Cardiac muscle cell (in vitro differentiated cells and primary cell): ENCODE results near the gene SBSN. TPM values are rescaled to one million over a fixed set of nuclear protein-coding genes. Genes with fewer than 3 reads are reported as not detected.

ENCODE experiments used
- DNase-seq, 2 donors: peaks; one replicate each; pipeline versions ENCODE4 v3.0.0 to v3.0.0-alpha.2; 2010 to 2017; ENCODE audit warnings: low read depth in 1 of 2, low spot score in 1 of 2
- H3K27ac ChIP-seq: fragments of 200-600 bp; sonication (generic); 2 replicates; pipeline ENCODE4 v1.5.1; 2016
- H3K27me3 ChIP-seq: fragments of 200-600 bp; sonication (generic); 2 replicates; pipeline ENCODE4 v1.6.0; 2016; ENCODE audit warnings: control low read depth
- H3K36me3 ChIP-seq: fragments of 200-600 bp; sonication (generic); 2 replicates; pipeline ENCODE4 v1.5.1; 2016; ENCODE audit warnings: control low read depth
- H3K4me1 ChIP-seq: fragments of 200-600 bp; sonication (generic); 2 replicates; pipeline ENCODE4 v1.8.1; 2017; ENCODE audit warnings: low read depth, mild to moderate bottlenecking, mixed run types
- H3K4me3 ChIP-seq: fragments of 200-600 bp; sonication (generic); 2 replicates; pipeline ENCODE4 v1.5.1; 2016; ENCODE audit warnings: mild to moderate bottlenecking
- H3K9me3 ChIP-seq: fragments of 200-600 bp; sonication (generic); 2 replicates; pipeline ENCODE4 v1.5.1; 2017; ENCODE audit warnings: low read depth, mild to moderate bottlenecking, control low read depth
- polyA plus RNA-seq: library from polyadenylated mRNA; unstranded; fragments of >200 nt; fragmentation: Nextera tagmentation; extraction: Ambion mirVana; gene quantifications from 2 replicates; pipeline ENCODE4 v1.2.1, GENCODE V29; 2016
- total RNA-seq: library from RNA; depleted of rRNA; stranded (reverse); fragments of >200 nt; gene quantifications from 2 replicates; pipeline ENCODE4 v1.2.3, GENCODE V29; 2016
- TF ChIP-seq, protein P1 (sequence below): IDR thresholded peaks from 2 replicates; pipeline ENCODE4 v1.5.1; 2012; ENCODE audit warnings: low read depth, mild to moderate bottlenecking, low read length

Gene SBSN
- total and polyA plus RNA-seq, 2 experiments from 2014 or later: 0.15 TPM; not detected in 1

DNA sequence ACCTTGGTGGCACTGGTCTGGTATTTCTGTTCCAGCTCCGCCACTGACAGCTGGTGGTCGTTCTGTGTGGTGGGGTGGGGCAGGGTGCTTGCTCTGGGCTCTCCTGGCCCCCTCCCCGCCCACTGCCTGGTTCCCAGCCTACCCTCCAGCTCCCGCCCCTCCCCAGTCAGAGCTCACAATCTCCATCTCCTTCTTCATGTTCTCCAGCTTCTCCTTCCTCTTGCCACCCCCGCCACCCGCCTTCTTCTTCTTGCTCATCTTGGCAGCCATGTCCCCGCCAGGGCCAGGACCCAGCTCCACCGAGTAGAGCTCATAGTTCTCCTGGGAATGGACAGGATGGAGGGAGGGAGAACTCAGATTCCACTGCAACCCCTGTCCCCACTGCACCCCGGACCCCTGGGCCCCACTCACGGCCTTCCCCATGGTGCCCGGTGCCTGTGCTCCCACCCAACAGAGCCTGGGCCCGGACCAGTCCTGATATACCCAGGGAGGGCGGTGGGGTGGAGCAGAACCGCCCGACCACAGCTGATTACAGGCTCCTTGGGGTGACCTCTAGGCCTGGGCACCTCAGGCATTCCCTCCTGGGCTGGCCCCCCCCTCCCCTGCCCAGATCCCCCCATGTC is 35.2 kb upstream of the SBSN start, which contains the start of gene ATP4A:
ATP4A (minus strand) TSS at position 452 of the 623 bp plus-strand sequence; CDS start at position 423, 29 bp downstream.
- Histone ChIP-seq H3K27me3 (peaks cover 39% of the 10 kb centered on the region), H3K27ac (no peak within 1 kb of the TSS), H3K4me3 (no peak within 1 kb of the TSS), H3K4me1 (no peaks in the 10 kb centered on the region), H3K36me3 (no peaks in the 10 kb centered on the region), H3K9me3 (no peaks in the 10 kb centered on the region)
- DNase-seq: no peak
- TF ChIP-seq, protein P1, sequence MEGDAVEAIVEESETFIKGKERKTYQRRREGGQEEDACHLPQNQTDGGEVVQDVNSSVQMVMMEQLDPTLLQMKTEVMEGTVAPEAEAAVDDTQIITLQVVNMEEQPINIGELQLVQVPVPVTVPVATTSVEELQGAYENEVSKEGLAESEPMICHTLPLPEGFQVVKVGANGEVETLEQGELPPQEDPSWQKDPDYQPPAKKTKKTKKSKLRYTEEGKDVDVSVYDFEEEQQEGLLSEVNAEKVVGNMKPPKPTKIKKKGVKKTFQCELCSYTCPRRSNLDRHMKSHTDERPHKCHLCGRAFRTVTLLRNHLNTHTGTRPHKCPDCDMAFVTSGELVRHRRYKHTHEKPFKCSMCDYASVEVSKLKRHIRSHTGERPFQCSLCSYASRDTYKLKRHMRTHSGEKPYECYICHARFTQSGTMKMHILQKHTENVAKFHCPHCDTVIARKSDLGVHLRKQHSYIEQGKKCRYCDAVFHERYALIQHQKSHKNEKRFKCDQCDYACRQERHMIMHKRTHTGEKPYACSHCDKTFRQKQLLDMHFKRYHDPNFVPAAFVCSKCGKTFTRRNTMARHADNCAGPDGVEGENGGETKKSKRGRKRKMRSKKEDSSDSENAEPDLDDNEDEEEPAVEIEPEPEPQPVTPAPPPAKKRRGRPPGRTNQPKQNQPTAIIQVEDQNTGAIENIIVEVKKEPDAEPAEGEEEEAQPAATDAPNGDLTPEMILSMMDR: no peak

DNA sequence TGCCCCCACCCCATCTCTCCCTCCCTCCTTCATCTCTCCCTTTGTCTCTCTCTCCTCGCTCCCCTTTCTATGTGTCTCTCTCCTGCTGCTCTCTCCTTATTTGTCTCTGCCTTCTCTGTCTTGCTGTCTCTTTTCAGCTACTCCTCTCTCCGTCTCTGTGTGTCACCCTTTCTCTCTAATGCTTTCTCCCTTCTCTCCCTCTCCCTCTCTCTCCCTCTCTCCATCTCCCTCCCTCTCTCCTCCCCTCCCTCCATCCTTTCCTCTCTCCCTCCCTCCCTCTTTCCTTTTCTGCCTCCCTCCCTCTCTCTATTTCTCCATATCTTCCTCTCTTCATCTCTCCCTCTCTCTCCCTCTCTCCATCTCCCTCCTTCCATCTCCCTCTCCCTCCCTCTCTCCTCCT is 34.7 kb upstream of the SBSN start:
- Histone ChIP-seq H3K4me1 (no peaks in the 10 kb centered on the region), H3K4me3 (no peak overlapping the region), H3K27ac (no peak overlapping the region), H3K36me3 (no peaks in the 10 kb centered on the region), H3K9me3 (no peaks in the 10 kb centered on the region), H3K27me3 (peaks cover 42% of the 10 kb centered on the region)
- DNase-seq: no peak
- TF ChIP-seq, protein P1: no peak

DNA sequence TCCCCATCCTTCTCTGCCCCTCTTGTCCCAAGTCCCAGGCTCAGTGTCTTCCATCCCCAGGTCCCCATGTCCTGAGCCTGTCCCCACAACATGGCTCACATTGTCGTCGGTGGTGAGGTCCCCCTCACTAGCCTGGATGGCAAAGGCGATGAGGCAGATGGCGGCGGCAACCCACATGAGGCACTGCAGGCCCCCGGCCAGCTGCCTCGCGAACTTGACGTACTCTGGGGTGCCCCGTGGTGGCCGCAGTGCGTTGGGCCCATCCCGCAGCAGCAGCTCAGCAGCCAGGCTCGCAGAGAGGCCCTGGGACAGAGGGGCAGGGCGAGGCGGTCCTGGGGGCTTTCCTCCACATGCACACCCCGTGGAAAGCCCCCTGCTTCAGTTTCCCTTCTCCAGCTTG is 34.2 kb upstream of the SBSN start:
- Histone ChIP-seq H3K36me3 (no peaks in the 10 kb centered on the region), H3K27me3 (peaks cover 42% of the 10 kb centered on the region), H3K27ac (no peak overlapping the region), H3K4me1 (no peaks in the 10 kb centered on the region), H3K4me3 (no peak overlapping the region), H3K9me3 (no peaks in the 10 kb centered on the region)
- no peak for DNase-seq
- TF ChIP-seq, protein P1: no peak

DNA sequence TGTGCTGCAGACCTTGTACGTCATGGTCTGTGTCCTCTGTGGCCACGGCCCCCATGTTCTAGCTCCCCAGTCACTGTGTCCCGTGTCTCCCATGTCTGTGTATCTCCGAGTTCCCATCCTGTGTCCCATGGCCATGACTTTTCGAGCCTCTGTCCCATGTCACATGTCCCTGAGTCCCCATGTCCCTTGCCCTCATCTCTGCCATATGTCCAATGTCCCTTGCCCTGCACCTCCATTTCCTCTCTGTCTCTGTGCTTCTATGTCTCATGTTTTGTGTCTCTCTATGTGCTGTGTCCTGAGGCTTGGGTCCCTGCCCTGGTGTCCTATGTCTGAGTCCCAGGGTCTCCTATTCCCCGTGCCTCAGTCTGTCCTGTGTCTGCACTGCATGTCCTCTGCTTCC is 33.3 kb upstream of the SBSN start:
- TF ChIP-seq, protein P1: no peak
- Histone ChIP-seq H3K9me3 (no peaks in the 10 kb centered on the region), H3K4me1 (no peaks in the 10 kb centered on the region), H3K4me3 (no peak overlapping the region), H3K27me3 (peaks cover 42% of the 10 kb centered on the region), H3K36me3 (no peaks in the 10 kb centered on the region), H3K27ac (no peak overlapping the region)
- DNase-seq: no peak

DNA sequence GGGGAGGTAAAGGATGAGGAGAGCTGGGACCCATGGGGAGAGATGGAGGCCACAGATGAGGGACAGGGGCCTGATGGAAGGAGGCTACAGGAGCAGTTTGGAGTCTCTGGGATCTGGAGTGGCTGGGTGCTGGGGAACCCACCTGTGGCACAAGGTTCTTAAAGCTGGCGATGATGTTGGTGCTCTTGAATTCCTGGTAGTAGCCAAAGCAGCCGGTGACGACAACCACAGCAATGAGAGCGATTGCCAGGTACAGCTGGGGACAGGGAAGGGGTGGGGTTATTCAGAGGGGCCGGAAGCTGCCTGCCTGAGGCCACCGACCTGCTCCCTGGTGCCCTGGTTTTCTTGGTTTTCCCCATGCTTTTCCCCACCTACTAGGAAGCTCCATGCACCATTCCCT is 32.6 kb upstream of the SBSN start:
- Histone ChIP-seq H3K27ac (no peak overlapping the region), H3K4me1 (no peaks in the 10 kb centered on the region), H3K9me3 (no peaks in the 10 kb centered on the region), H3K27me3 (peaks cover 42% of the 10 kb centered on the region), H3K4me3 (no peak overlapping the region), H3K36me3 (no peaks in the 10 kb centered on the region)
- no peak for DNase-seq
- TF ChIP-seq, protein P1: no peak
